ENCODE data around the gene C1orf53. TPM values are rescaled to one million over a fixed set of nuclear protein-coding genes. Genes with fewer than 3 reads are reported as not detected.
"Not testable (repeated sequence)": the region's sequence is repeated elsewhere in the genome, so short reads cannot be mapped to it uniquely, and the experiment has no call there.

Gene C1orf53
- total and polyA plus RNA-seq, 12 donors: 8.9 to 63.8 (median 15.4) TPM

- Histone ChIP-seq H3K27ac (no peak overlapping the region), H3K4me1 (replicated peaks in 1 of 2) (no peaks in the 10 kb centered on the region), H3K4me3 (no peak overlapping the region), H3K36me3 (replicated peaks in 1 of 2) (no peaks in the 10 kb centered on the region), H3K27me3 (no peaks in the 10 kb centered on the region), H3K9me3 (replicated peaks in 1 of 3) (no peaks in the 10 kb centered on the region)
- TF ChIP-seq CTCF (IDR thresholded peaks at IDR 0.05) (no peak), POLR2A (IDR thresholded peaks at IDR 0.05) (no peak)
- DNase-seq: no peak
- 55 to 81% (median 72%) methylated on average over 8 of the region's 8 CpGs for WGBS, 4 donors
- intact Hi-C loops (cut with DNase I): no loop called here
These were observed 46.8 kb downstream of the C1orf53 start for GRCh38 chr1:197948926-197949899.

- Histone ChIP-seq H3K27me3 (no peaks in the 10 kb centered on the region), H3K4me1 (replicated peaks in 1 of 2) (no peaks in the 10 kb centered on the region), H3K4me3 (no peak overlapping the region), H3K9me3 (replicated peaks in 1 of 3) (no peaks in the 10 kb centered on the region), H3K36me3 (replicated peaks in 1 of 2) (no peaks in the 10 kb centered on the region), H3K27ac (no peak overlapping the region)
- TF ChIP-seq POLR2A (IDR thresholded peaks at IDR 0.05) (no peak), CTCF (IDR thresholded peaks at IDR 0.05) (no peak)
- intact Hi-C loops (cut with DNase I): no loop called here
- DNase-seq: no peak
These were observed 48.7 kb downstream of the C1orf53 start for GRCh38 chr1:197951089-197951488.

GRCh38 chr1:197951617-197952175, 49.3 kb downstream of the C1orf53 start:
- no peaks in the 10 kb centered on the region for H3K9me3 ChIP-seq (replicated peaks in 1 of 3)
- no peak overlapping the region for H3K4me3 ChIP-seq
- H3K4me1 ChIP-seq (replicated peaks in 1 of 2): no peaks in the 10 kb centered on the region
- DNase-seq: no peak
- 91 to 95% (median 92%) methylated on average over 5 of the region's 5 CpGs for WGBS, 4 donors
- H3K27ac ChIP-seq: no peak overlapping the region
- H3K36me3 ChIP-seq (replicated peaks in 1 of 2): no peaks in the 10 kb centered on the region
- intact Hi-C loops (cut with DNase I): no loop called here
- TF ChIP-seq POLR2A (IDR thresholded peaks at IDR 0.05) (no peak), CTCF (IDR thresholded peaks at IDR 0.05) (no peak)
- H3K27me3 ChIP-seq: no peaks in the 10 kb centered on the region

- H3K36me3 ChIP-seq (replicated peaks in 1 of 2); H3K27ac ChIP-seq; intact Hi-C loops (cut with DNase I); DNase-seq; H3K4me1 ChIP-seq (replicated peaks in 1 of 2); H3K4me3 ChIP-seq; H3K27me3 ChIP-seq; H3K9me3 ChIP-seq (replicated peaks in 1 of 3): not testable (repeated sequence)
- WGBS, 4 donors: 74 to 81% (median 75%) methylated on average over 6 of the region's 6 CpGs
These were observed 51.0 kb downstream of the C1orf53 start for GRCh38 chr1:197953472-197953871.

Data from adrenal gland (tissue), 12 donors.